Lung (tissue), 12 donors: ENCODE data around the gene PPP1R14D. TPM values are rescaled to one million over a fixed set of nuclear protein-coding genes. Genes with fewer than 3 reads are reported as not detected.

Experiments used
- ATAC-seq: fragments of 200-7000 bp; cut with Tn5 transposase; one replicate; pipeline ENCODE4 v1.9.1; 2020; ENCODE audit warnings: moderate number of reproducible peaks; ENCODE audit not compliant: insufficient read depth, low FRiP score
- DNase-seq, 3 donors: peaks; one replicate each; pipeline ENCODE4 v3.0.0-alpha.2; 2013 to 2017
- H3K27ac ChIP-seq, 2 donors: one replicate each; pipeline ENCODE4 v1.5.1; 2013; ENCODE audit warnings: mild to moderate bottlenecking in 2 of 2, moderate library complexity in 2 of 2, control low read depth in 1 of 2, inconsistent platforms in 1 of 2, low read depth in 1 of 2, low read length in 1 of 2
- H3K27me3 ChIP-seq, 3 donors: one replicate each; pipeline ENCODE4 v1.5.1; 2013; ENCODE audit warnings: low read length in 2 of 3; ENCODE audit not compliant: control insufficient read depth in 3 of 3, insufficient read depth in 3 of 3
- H3K36me3 ChIP-seq, 4 donors: one replicate each; pipeline ENCODE4 v1.5.1; 2013; ENCODE audit warnings: low read length in 4 of 4, mild to moderate bottlenecking in 1 of 4, moderate library complexity in 1 of 4; ENCODE audit not compliant: control insufficient read depth in 4 of 4, insufficient read depth in 4 of 4
- H3K4me1 ChIP-seq, 5 donors: one replicate each; pipeline ENCODE4 v1.5.1; 2013; ENCODE audit warnings: low read length in 5 of 5, mild to moderate bottlenecking in 2 of 5, moderate library complexity in 1 of 5; ENCODE audit not compliant: control insufficient read depth in 5 of 5, insufficient read depth in 5 of 5
- H3K4me3 ChIP-seq: one replicate; pipeline ENCODE4 v1.5.1; 2013; ENCODE audit warnings: mild to moderate bottlenecking, control low read depth, moderate library complexity
- H3K9ac ChIP-seq, 2 donors: one replicate each; pipeline ENCODE4 v1.5.1; 2013; ENCODE audit warnings: low read length in 2 of 2, control low read depth in 1 of 2; ENCODE audit not compliant: insufficient read depth in 1 of 2
- H3K9me3 ChIP-seq, 4 donors: one replicate each; pipeline ENCODE4 v1.5.1; 2013; ENCODE audit warnings: low read length in 3 of 4, mild to moderate bottlenecking in 1 of 4, moderate library complexity in 1 of 4; ENCODE audit not compliant: control insufficient read depth in 4 of 4, insufficient read depth in 3 of 4
- CTCF ChIP-seq: IDR thresholded peaks from 2 replicates; pipeline ENCODE4 v1.5.1; 2012; ENCODE audit warnings: mild to moderate bottlenecking; ENCODE audit errors: control extremely low read depth, extremely low read depth
- WGBS, 2 donors: extraction: QIAGEN DNeasy Blood & Tissue Kit; methylation state at CpG; one replicate each; pipeline ENCODE4 v1.1.7; 2013; 5-methylcytosine and 5-hydroxymethylcytosine counted together
- polyA plus RNA-seq, 2 donors: library from polyadenylated mRNA; stranded (reverse); fragments of 200-250 nt; gene quantifications; one replicate each; pipeline ENCODE4 v1.2.1, GENCODE V29; 2013
- total RNA-seq, 2 donors: library from RNA; depleted of rRNA in 1 of 2; stranded (reverse); fragments of >200 nt in 1 of 2; gene quantifications; one replicate each; pipeline ENCODE4 v1.2.1, GENCODE V29; 2014 to 2021
- donor health status: control.
- donor health status: control.
- donor health status: Bipolar disorder and iron deficiency.
- donor health status: healthy.
- donor health status: DM: yes; HTN: yes; CAD: no.

PPP1R14D gene
- total and polyA plus RNA-seq, 4 donors: 0.22 TPM; not detected in 3

GRCh38 chr15:40826423-40827075, 2.0 kb downstream of the PPP1R14D start:
- Histone ChIP-seq H3K36me3 (no peaks in the 10 kb centered on the region), H3K9me3 (no peaks in the 10 kb centered on the region), H3K9ac (no peak overlapping the region), H3K4me1 (peaks cover 0 to 15% (median 0%) of the 10 kb centered on the region in 5 donors), H3K27me3 (no peaks in the 10 kb centered on the region), H3K27ac (no peak overlapping the region), H3K4me3 (no peak overlapping the region)
- DNase-seq (no peak), ATAC-seq (no peak)
- no peak for TF ChIP-seq CTCF
- 86 to 89% methylated on average over 4 of the region's 4 CpGs for WGBS, 2 donors

- no peak overlapping the region for H3K27ac ChIP-seq
These were observed 2.7 kb downstream of the PPP1R14D start for GRCh38 chr15:40825661-40826422.

GRCh38 chr15:40823572-40824343, 4.8 kb downstream of the PPP1R14D start:
- ATAC-seq (no peak), DNase-seq (peak in 2 of 3 donors; percentile 15 to 26)
- peaks cover 0 to 15% (median 0%) of the 10 kb centered on the region in 5 donors for H3K4me1 ChIP-seq
- no peak overlapping the region for H3K27ac ChIP-seq
- no peak for TF ChIP-seq CTCF
- no peak overlapping the region for H3K9ac ChIP-seq
- no peaks in the 10 kb centered on the region for H3K36me3 ChIP-seq
- 79 to 96% methylated on average over 1 of the region's 1 CpG for WGBS, 2 donors
- no peak overlapping the region for H3K4me3 ChIP-seq
- H3K9me3 ChIP-seq: no peaks in the 10 kb centered on the region
- no peaks in the 10 kb centered on the region for H3K27me3 ChIP-seq

More at GRCh38 chr15:40825661-40826422, 2.7 kb downstream of the PPP1R14D start:
- no peak for ATAC-seq
- Histone ChIP-seq H3K9ac (no peak overlapping the region), H3K4me1 (peaks cover 0 to 15% (median 0%) of the 10 kb centered on the region in 5 donors), H3K4me3 (no peak overlapping the region), H3K9me3 (no peaks in the 10 kb centered on the region), H3K36me3 (no peaks in the 10 kb centered on the region), H3K27me3 (no peaks in the 10 kb centered on the region)
- WGBS, 2 donors: 61 to 78% methylated on average over 5 of the region's 5 CpGs
- no peak for TF ChIP-seq CTCF
- peak in 2 of 3 donors; percentile 22 to 42 for DNase-seq
